ENCODE results near the gene OTUD1. TPM values are rescaled to one million over a fixed set of nuclear protein-coding genes. Genes with fewer than 3 reads are reported as not detected.

Gene OTUD1
- total RNA-seq, 1 donor from 2014 or later: 24.1 TPM

GRCh38 chr10:23457632-23458417 lies 18.9 kb downstream of the OTUD1 start:
- H3K9me3 ChIP-seq: no peaks in the 10 kb centered on the region
- H3K4me1 ChIP-seq: peaks cover 0 to 3% of the 10 kb centered on the region in 2 donors
- TF ChIP-seq CTCF (IDR thresholded peaks at IDR 0.05): no peak
- no peak overlapping the region for H3K27ac ChIP-seq
- H3K36me3 ChIP-seq: no peaks in the 10 kb centered on the region
- intact Hi-C loops (cut with DNase I): no loop called here
- H3K27me3 ChIP-seq: no peaks in the 10 kb centered on the region
- H3K4me3 ChIP-seq: no peak overlapping the region
- DNase-seq (ENCODE audit: low spot score in 2 of 2): no peak

GRCh38 chr10:23459308-23459939 lies 20.5 kb downstream of the OTUD1 start:
- no peaks in the 10 kb centered on the region for H3K9me3 ChIP-seq
- no peak for DNase-seq (ENCODE audit: low spot score in 2 of 2)
- H3K4me1 ChIP-seq: peaks cover 0 to 3% of the 10 kb centered on the region in 2 donors
- H3K4me3 ChIP-seq: no peak overlapping the region
- no peaks in the 10 kb centered on the region for H3K27me3 ChIP-seq
- H3K36me3 ChIP-seq: no peaks in the 10 kb centered on the region
- no peak overlapping the region for H3K27ac ChIP-seq
- intact Hi-C loops (cut with DNase I): no loop called here
- no peak for TF ChIP-seq CTCF (IDR thresholded peaks at IDR 0.05)

GRCh38 chr10:23461557-23461956 lies 22.7 kb downstream of the OTUD1 start:
- Histone ChIP-seq H3K4me1 (peaks cover 0 to 3% of the 10 kb centered on the region in 2 donors), H3K9me3 (no peaks in the 10 kb centered on the region), H3K27ac (no peak overlapping the region), H3K27me3 (no peaks in the 10 kb centered on the region), H3K36me3 (no peaks in the 10 kb centered on the region), H3K4me3 (no peak overlapping the region)
- TF ChIP-seq CTCF (IDR thresholded peaks at IDR 0.05): no peak
- intact Hi-C loops (cut with DNase I): no loop called here
- DNase-seq (ENCODE audit: low spot score in 2 of 2): no peak

- Histone ChIP-seq H3K27ac (no peak overlapping the region), H3K36me3 (no peaks in the 10 kb centered on the region), H3K4me1 (peaks cover 0 to 3% of the 10 kb centered on the region in 2 donors), H3K27me3 (no peaks in the 10 kb centered on the region), H3K4me3 (no peak overlapping the region), H3K9me3 (no peaks in the 10 kb centered on the region)
- TF ChIP-seq CTCF (IDR thresholded peaks at IDR 0.05): no peak
- intact Hi-C loops (cut with DNase I): no loop called here
- DNase-seq (ENCODE audit: low spot score in 2 of 2): no peak
These were observed 28.1 kb downstream of the OTUD1 start for GRCh38 chr10:23467012-23467411.

- no peak for TF ChIP-seq CTCF (IDR thresholded peaks at IDR 0.05)
These were observed 28.7 kb downstream of the OTUD1 start for GRCh38 chr10:23467548-23467947.

More at GRCh38 chr10:23467548-23467947, 28.7 kb downstream of the OTUD1 start:
- Histone ChIP-seq H3K4me1 (no peaks in the 10 kb centered on the region), H3K27me3 (no peaks in the 10 kb centered on the region), H3K27ac (no peak overlapping the region), H3K9me3 (no peaks in the 10 kb centered on the region), H3K4me3 (no peak overlapping the region), H3K36me3 (no peaks in the 10 kb centered on the region)
- intact Hi-C loops (cut with DNase I): no loop called here
- no peak for DNase-seq (ENCODE audit: low spot score in 2 of 2)
